Body of pancreas (tissue), 4 donors: ENCODE measurements around the gene SYNDIG1L. TPM values are rescaled to one million over a fixed set of nuclear protein-coding genes. Genes with fewer than 3 reads are reported as not detected.

Experiments used
- ATAC-seq: fragments of 150-250 bp; one replicate; pipeline ENCODE4 v1.9.1; 2016
- DNase-seq, 4 donors: peaks; one replicate each; pipeline ENCODE4 v3.0.0-alpha.2; 2019
- H3K27ac ChIP-seq, 4 donors: fragments of 200-600 bp; sonication (generic); 1 replicate in 3 of 4; 2 replicates in 1 of 4; pipeline versions ENCODE4 v1.5.1 to v1.6.1; 2016 to 2019; ENCODE audit warnings: mild to moderate bottlenecking in 1 of 4, mixed read lengths in 1 of 4, moderate library complexity in 1 of 4
- H3K27me3 ChIP-seq, 2 donors: fragments of 200-600 bp; sonication (generic); one replicate each; pipeline ENCODE4 v1.6.0; 2016; ENCODE audit warnings: mild to moderate bottlenecking in 1 of 2
- H3K36me3 ChIP-seq, 2 donors: fragments of 200-600 bp; sonication (generic); replicated peaks in 1 of 2; 2 replicates each; pipeline ENCODE4 v1.5.1; 2016; ENCODE audit warnings: low read depth in 2 of 2; ENCODE audit not compliant: insufficient read depth in 1 of 2
- H3K4me1 ChIP-seq: fragments of 200-600 bp; sonication (generic); one replicate; pipeline ENCODE4 v1.6.0; 2016
- H3K4me3 ChIP-seq, 2 donors: fragments of 200-600 bp; sonication (generic); 1 replicate in 1 of 2; 2 replicates in 1 of 2; pipeline ENCODE4 v1.5.1; 2016 to 2019
- H3K9me3 ChIP-seq, 3 donors: fragments of 200-600 bp; sonication (generic); 1 replicate in 2 of 3; 2 replicates in 1 of 3; pipeline ENCODE4 v1.5.1; 2016
- POLR2A ChIP-seq, 3 donors: fragments of 450-650 bp; IDR thresholded peaks; one replicate each; pipeline ENCODE4 v1.6.1; 2016; ENCODE audit warnings: antibody characterized with exemption in 3 of 3, mild to moderate bottlenecking in 2 of 3
- WGBS, 2 donors: methylation state at CpG; one replicate each; pipeline ENCODE4 v1.1.5; 2017; 5-methylcytosine and 5-hydroxymethylcytosine counted together
- intact Hi-C: fragments of 100-400 bp; cut with DNase I; formaldehyde crosslinking; loops from one replicate; pipeline ENCODE4 v1.15.1; 2023
- total RNA-seq, 2 donors: library from RNA; depleted of rRNA; stranded (reverse); fragments of >200 nt; gene quantifications; one replicate each; pipeline ENCODE4 v1.1.0, GENCODE V29; 2016
- TF ChIP-seq, protein P1 (sequence below), 7 experiments: fragments of 450-650 bp in 4 of 7; fragments of 200-600 bp in 3 of 7; sonication (generic) in 3 of 7; IDR thresholded peaks; one replicate each; pipeline ENCODE4 v1.5.1; 2016 to 2019; ENCODE audit warnings: antibody characterized with exemption in 7 of 7

SYNDIG1L gene
- total RNA-seq, 2 donors from 2014 or later: 0.52 TPM; not detected in 1

DNA sequence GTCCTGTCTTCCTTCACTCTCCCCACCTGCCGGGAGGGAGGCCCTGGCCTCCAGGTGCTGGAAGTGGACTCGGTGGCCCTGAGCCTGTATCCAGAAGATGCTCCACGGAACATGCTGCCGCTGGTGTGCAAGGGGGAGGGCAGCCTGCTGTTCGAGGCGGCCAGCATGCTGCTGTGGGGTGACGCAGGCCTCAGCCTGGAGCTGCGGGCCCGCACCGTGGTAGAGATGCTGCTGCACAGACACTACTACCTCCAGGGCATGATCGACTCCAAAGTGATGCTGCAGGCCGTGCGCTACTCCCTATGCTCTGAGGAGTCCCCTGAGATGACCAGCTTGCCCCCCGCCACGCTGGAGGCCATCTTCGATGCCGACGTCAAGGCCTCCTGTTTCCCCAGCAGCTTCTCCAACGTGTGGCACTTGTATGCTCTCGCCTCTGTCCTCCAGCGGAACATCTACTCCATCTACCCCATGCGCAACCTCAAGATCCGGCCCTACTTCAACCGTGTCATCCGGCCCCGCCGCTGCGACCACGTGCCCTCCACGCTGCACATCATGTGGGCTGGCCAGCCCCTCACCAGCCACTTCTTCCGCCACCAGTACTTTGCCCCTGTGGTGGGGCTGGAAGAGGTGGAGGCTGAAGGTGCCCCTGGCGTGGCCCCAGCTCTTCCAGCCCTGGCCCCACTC, 69.0 kb downstream of the SYNDIG1L start:
- intact Hi-C loops: loop anchor here (10.0 kb wide), 1 partner anchor 128 kb away; no protein-coding TSS in a partner anchor
- Histone ChIP-seq H3K27ac (no peak overlapping the region), H3K4me3 (no peak overlapping the region), H3K27me3 (no peaks in the 10 kb centered on the region), H3K4me1 (peaks cover 17% of the 10 kb centered on the region), H3K36me3 (no peaks in the 10 kb centered on the region), H3K9me3 (no peaks in the 10 kb centered on the region)
- DNase-seq: no peak
- no peak for TF ChIP-seq POLR2A (IDR thresholded peaks at IDR 0.05)
- TF ChIP-seq, protein P1, sequence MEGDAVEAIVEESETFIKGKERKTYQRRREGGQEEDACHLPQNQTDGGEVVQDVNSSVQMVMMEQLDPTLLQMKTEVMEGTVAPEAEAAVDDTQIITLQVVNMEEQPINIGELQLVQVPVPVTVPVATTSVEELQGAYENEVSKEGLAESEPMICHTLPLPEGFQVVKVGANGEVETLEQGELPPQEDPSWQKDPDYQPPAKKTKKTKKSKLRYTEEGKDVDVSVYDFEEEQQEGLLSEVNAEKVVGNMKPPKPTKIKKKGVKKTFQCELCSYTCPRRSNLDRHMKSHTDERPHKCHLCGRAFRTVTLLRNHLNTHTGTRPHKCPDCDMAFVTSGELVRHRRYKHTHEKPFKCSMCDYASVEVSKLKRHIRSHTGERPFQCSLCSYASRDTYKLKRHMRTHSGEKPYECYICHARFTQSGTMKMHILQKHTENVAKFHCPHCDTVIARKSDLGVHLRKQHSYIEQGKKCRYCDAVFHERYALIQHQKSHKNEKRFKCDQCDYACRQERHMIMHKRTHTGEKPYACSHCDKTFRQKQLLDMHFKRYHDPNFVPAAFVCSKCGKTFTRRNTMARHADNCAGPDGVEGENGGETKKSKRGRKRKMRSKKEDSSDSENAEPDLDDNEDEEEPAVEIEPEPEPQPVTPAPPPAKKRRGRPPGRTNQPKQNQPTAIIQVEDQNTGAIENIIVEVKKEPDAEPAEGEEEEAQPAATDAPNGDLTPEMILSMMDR (IDR thresholded peaks at IDR 0.05): no peak
- ATAC-seq: no peak
- 92 to 96% methylated on average over 27 to 29 of the region's 32 CpGs for WGBS, 2 donors

Other genes starting within 250 kb of the SYNDIG1L start
- not detected for gene VSX2, start 186.8 kb downstream of the SYNDIG1L start, total RNA-seq
- gene ABCD4, start 123.3 kb downstream of the SYNDIG1L start, total RNA-seq: 10 to 100 TPM; 29.8 to 51.7 TPM
- not detected for gene VRTN, start 77.7 kb downstream of the SYNDIG1L start, total RNA-seq
- 100 to 1,000 TPM in 1 of 2 donors, 10 to 100 TPM in 1; 97.5 to 130 TPM for gene NPC2, start 67.1 kb upstream of the SYNDIG1L start, total RNA-seq
- 10 to 100 TPM in 1 of 2 donors, 1 to 10 TPM in 1; 4.3 to 17.6 TPM for gene ISCA2, start 67.6 kb upstream of the SYNDIG1L start, total RNA-seq
- gene LTBP2, start 186.0 kb upstream of the SYNDIG1L start, total RNA-seq: 10 to 100 TPM; 15.8 to 20.4 TPM